Kidney epithelial cell (primary cell): Measurements from ENCODE around the gene ISM1. TPM values are rescaled to one million over a fixed set of nuclear protein-coding genes. Genes with fewer than 3 reads are reported as not detected.

Experiments used
- DNase-seq: peaks from one replicate; pipeline ENCODE4 v3.0.0-alpha.2; 2010; ENCODE audit warnings: low read depth
- H3K27me3 ChIP-seq: 2 replicates; pipeline ENCODE4 v1.6.0; 2011; ENCODE audit warnings: low read length; ENCODE audit not compliant: control insufficient read depth, insufficient read depth
- H3K36me3 ChIP-seq: 2 replicates; pipeline ENCODE4 v1.5.1; 2011; ENCODE audit warnings: low read length; ENCODE audit not compliant: control insufficient read depth, insufficient read depth
- H3K4me3 ChIP-seq: 2 replicates; pipeline ENCODE4 v1.5.1; 2011; ENCODE audit warnings: low read depth, mild to moderate bottlenecking, control low read depth, low read length
- CTCF ChIP-seq: IDR thresholded peaks from 2 replicates; pipeline ENCODE4 v1.5.1; 2011; ENCODE audit warnings: mild to moderate bottlenecking, moderate library complexity, low read length, control low read depth, inconsistent platforms; ENCODE audit not compliant: insufficient read depth, poor library complexity, severe bottlenecking
- total RNA-seq: library from RNA; depleted of rRNA; stranded (reverse); fragments of >200 nt; gene quantifications from 2 replicates; pipeline ENCODE4 v1.2.3, GENCODE V29; 2015

ISM1 gene
- total RNA-seq, 1 donor from 2014 or later = not detected

- Histone ChIP-seq H3K4me3 (no peak overlapping the region), H3K27me3 (no peaks in the 10 kb centered on the region), H3K36me3 (no peaks in the 10 kb centered on the region)
- DNase-seq = peak; percentile 42
- TF ChIP-seq CTCF = no peak
Measured at GRCh38 chr20:13243826-13244376, 22.8 kb downstream of the ISM1 start.

- DNase-seq = no peak
- H3K4me3 ChIP-seq = no peak overlapping the region
- H3K36me3 ChIP-seq = no peaks in the 10 kb centered on the region
- no peaks in the 10 kb centered on the region for H3K27me3 ChIP-seq
- TF ChIP-seq CTCF = no peak
Measured at GRCh38 chr20:13245250-13245723, 24.2 kb downstream of the ISM1 start.

GRCh38 chr20:13249118-13249797 is 28.2 kb downstream of the ISM1 start:
- TF ChIP-seq CTCF = no peak
- no peaks in the 10 kb centered on the region for H3K27me3 ChIP-seq
- no peak overlapping the region for H3K4me3 ChIP-seq
- no peaks in the 10 kb centered on the region for H3K36me3 ChIP-seq
- DNase-seq = no peak

- Histone ChIP-seq H3K4me3 (no peak overlapping the region), H3K36me3 (no peaks in the 10 kb centered on the region), H3K27me3 (no peaks in the 10 kb centered on the region)
- no peak for DNase-seq
- no peak for TF ChIP-seq CTCF
Measured at GRCh38 chr20:13249798-13250170, 28.7 kb downstream of the ISM1 start.

- Histone ChIP-seq H3K4me3 (no peak overlapping the region), H3K36me3 (no peaks in the 10 kb centered on the region), H3K27me3 (no peaks in the 10 kb centered on the region)
- no peak for DNase-seq
- TF ChIP-seq CTCF = no peak
Measured at GRCh38 chr20:13250251-13250650, 29.2 kb downstream of the ISM1 start.
